GM21825 (cell line): Measurements from ENCODE around the gene TLE2.
A peak's percentile ranks its signal among the peaks of the same experiment; 100 is the strongest.
"Not testable (repeated sequence)": the region's sequence is repeated elsewhere in the genome, so short reads cannot be mapped to it uniquely, and the experiment has no call there.

Source experiments
- ATAC-seq: cut with Tn5 transposase; IDR thresholded peaks from one replicate; pipeline ENCODE4 v1.9.1; 2021; ENCODE audit warnings: mild to moderate bottlenecking, moderate library complexity; ENCODE audit not compliant: unreplicated experiment

TLE2 gene

GRCh38 chr19:2988568-2988967 is 40.5 kb downstream of the TLE2 start:
- no peak for ATAC-seq

GRCh38 chr19:2987797-2988196 is 41.3 kb downstream of the TLE2 start:
- ATAC-seq = no peak

GRCh38 chr19:2986951-2987524 is 42.0 kb downstream of the TLE2 start:
- no peak for ATAC-seq

GRCh38 chr19:2984215-2984528 is 44.9 kb downstream of the TLE2 start:
- ATAC-seq = no peak

GRCh38 chr19:2983351-2984214 is 45.5 kb downstream of the TLE2 start:
- ATAC-seq = no peak

GRCh38 chr19:2982983-2983350 is 46.1 kb downstream of the TLE2 start:
- no peak for ATAC-seq

- ATAC-seq = no peak
These were observed 46.5 kb downstream of the TLE2 start for GRCh38 chr19:2982561-2982960.

GRCh38 chr19:2981898-2982297 is 47.2 kb downstream of the TLE2 start:
- no peak for ATAC-seq

GRCh38 chr19:2978772-2979171 is 50.3 kb downstream of the TLE2 start:
- ATAC-seq = no peak

- ATAC-seq = no peak
These were observed 50.8 kb downstream of the TLE2 start for GRCh38 chr19:2978166-2978767.

- peak; percentile 11 for ATAC-seq
These were observed 51.3 kb downstream of the TLE2 start for GRCh38 chr19:2977746-2978138.

- ATAC-seq = peak; percentile 90
These were observed 51.9 kb downstream of the TLE2 start, which contains the start of gene TLE6 for GRCh38 chr19:2977001-2977745. TLE6 (plus strand) TSS chr19:2977564; CDS start chr19:2978234, 670 bp downstream.

- ATAC-seq = no peak
These were observed 52.5 kb downstream of the TLE2 start for GRCh38 chr19:2976609-2977000.

GRCh38 chr19:2974342-2975041 is 54.6 kb downstream of the TLE2 start:
- ATAC-seq = no peak

- no peak for ATAC-seq
These were observed 55.9 kb downstream of the TLE2 start for GRCh38 chr19:2973229-2973628.

- ATAC-seq = no peak
These were observed 58.8 kb downstream of the TLE2 start for GRCh38 chr19:2970201-2970835.

- no peak for ATAC-seq
These were observed 60.0 kb downstream of the TLE2 start for GRCh38 chr19:2969104-2969504.

GRCh38 chr19:2967972-2968371 is 61.1 kb downstream of the TLE2 start:
- no peak for ATAC-seq

- no peak for ATAC-seq
These were observed 64.2 kb downstream of the TLE2 start for GRCh38 chr19:2964874-2965273.

GRCh38 chr19:2963631-2964030 is 65.4 kb downstream of the TLE2 start:
- not testable (repeated sequence) for ATAC-seq
